ENCODE data around the gene ASF1B. TPM values are rescaled to one million over a fixed set of nuclear protein-coding genes. Genes with fewer than 3 reads are reported as not detected.

ASF1B gene
- total RNA-seq, 1 experiment from 2014 or later, result 78.1 TPM

- no peak for TF ChIP-seq POLR2A (IDR thresholded peaks at IDR 0.05; ENCODE audit: borderline replicate concordance, extremely low read depth, insufficient read depth, insufficient read length)
Measured at GRCh38 chr19:14168259-14168972, 32.0 kb upstream of the ASF1B start (continued).

GRCh38 chr19:14167576-14168138 is 31.3 kb upstream of the ASF1B start:
- no peaks in the 10 kb centered on the region for H3K4me1 ChIP-seq (ENCODE audit: control insufficient read depth in 1 of 2, insufficient read depth in 2 of 2, low read length in 2 of 2)
- POLR2A ChIA-PET, result no interaction called here
- RAD21 ChIA-PET (ENCODE audit: low non-redundant PET in 1 of 2, low total read pairs in 2 of 2, uncharacterized antibody in 2 of 2, unreplicated experiment in 2 of 2), result interaction anchor here in 1 of 2 experiments (0.6 kb wide), 1 partner anchor 300 kb away, joined by 4 read pairs; no protein-coding TSS in a partner anchor

GRCh38 chr19:14166999-14167575 is 30.7 kb upstream of the ASF1B start:
- Histone ChIP-seq H3K9me3 (ENCODE audit: control insufficient read depth in 1 of 2, insufficient read depth in 1 of 2, low read depth in 1 of 2, low read length in 2 of 2) (no peaks in the 10 kb centered on the region), H3K36me3 (ENCODE audit: control insufficient read depth in 1 of 2, insufficient read depth in 2 of 2, low read length in 2 of 2) (peaks cover 15 to 19% of the 10 kb centered on the region in 2 experiments; a peak in 3 of 4 replicates), H3K9ac (ENCODE audit: low read length) (no peak overlapping the region), H2AFZ (ENCODE audit: low read depth, low read length, poor library complexity, severe bottlenecking) (no peak overlapping the region), H3K4me2 (ENCODE audit: low read length) (no peak overlapping the region), H3K4me1 (ENCODE audit: control insufficient read depth in 1 of 2, insufficient read depth in 2 of 2, low read length in 2 of 2) (no peaks in the 10 kb centered on the region), H3K79me2 (ENCODE audit: insufficient read depth, low read length) (no peaks in the 10 kb centered on the region), H3K27ac (ENCODE audit: low read depth, low read length) (no peak overlapping the region), H3K9me2 (ENCODE audit: insufficient read depth) (no peaks in the 10 kb centered on the region), H3K4me3 (replicated peaks in 1 of 2; ENCODE audit: low read depth in 1 of 2, low read length in 2 of 2) (no peak overlapping the region), H4K20me1 (ENCODE audit: insufficient read depth) (no peaks in the 10 kb centered on the region), H3K27me3 (ENCODE audit: insufficient read depth, low read length) (no peaks in the 10 kb centered on the region)
- CTCF ChIA-PET, result no interaction called here
- intact Hi-C loops (cut with micrococcal nuclease), result no loop called here
- no peak for DNase-seq (ENCODE audit: low read depth, low spot score)
- BruUV-seq (replicated peaks), result no TSS peak
- POLR2A ChIA-PET, result no interaction called here
- no peak for ATAC-seq
- RAD21 ChIA-PET (ENCODE audit: low non-redundant PET in 1 of 2, low total read pairs in 2 of 2, uncharacterized antibody in 2 of 2, unreplicated experiment in 2 of 2), result no interaction called here
- no peak for TF ChIP-seq EGR1 (IDR thresholded peaks at IDR 0.05; ENCODE audit: low read depth)
- no peak for TF ChIP-seq CEBPB (IDR thresholded peaks at IDR 0.05; ENCODE audit: low read depth)
- TF ChIP-seq SP1 (IDR thresholded peaks at IDR 0.05; ENCODE audit: low read depth), result no peak
- TF ChIP-seq JUND (IDR thresholded peaks at IDR 0.05), result no peak
- no peak for TF ChIP-seq ZBTB33 (IDR thresholded peaks at IDR 0.05; ENCODE audit: extremely low read depth, insufficient replicate concordance, low read length)
- TF ChIP-seq CTCF (IDR thresholded peaks at IDR 0.05 in 2 of 3, conservative IDR thresholded peaks at IDR 0.05 in 1 of 3; ENCODE audit: borderline replicate concordance in 1 of 3, insufficient read depth in 1 of 3, low read depth in 2 of 3, low read length in 2 of 3), result no peak
- TF ChIP-seq ELF1 (IDR thresholded peaks at IDR 0.05; ENCODE audit: borderline replicate concordance, low read depth), result no peak
- TF ChIP-seq ZNF274 (IDR thresholded peaks at IDR 0.05; ENCODE audit: low read depth, low read length), result no peak

More at GRCh38 chr19:14167576-14168138, 31.3 kb upstream of the ASF1B start:
- Histone ChIP-seq H3K9ac (ENCODE audit: low read length) (no peak overlapping the region), H3K4me3 (replicated peaks in 1 of 2; ENCODE audit: low read depth in 1 of 2, low read length in 2 of 2) (no peak overlapping the region), H3K36me3 (ENCODE audit: control insufficient read depth in 1 of 2, insufficient read depth in 2 of 2, low read length in 2 of 2) (peaks cover 15 to 22% of the 10 kb centered on the region in 2 experiments; a peak in 3 of 4 replicates), H3K4me2 (ENCODE audit: low read length) (no peak overlapping the region), H2AFZ (ENCODE audit: low read depth, low read length, poor library complexity, severe bottlenecking) (no peak overlapping the region), H3K79me2 (ENCODE audit: insufficient read depth, low read length) (no peaks in the 10 kb centered on the region), H3K9me3 (ENCODE audit: control insufficient read depth in 1 of 2, insufficient read depth in 1 of 2, low read depth in 1 of 2, low read length in 2 of 2) (no peaks in the 10 kb centered on the region), H4K20me1 (ENCODE audit: insufficient read depth) (no peaks in the 10 kb centered on the region), H3K27ac (ENCODE audit: low read depth, low read length) (no peak overlapping the region), H3K27me3 (ENCODE audit: insufficient read depth, low read length) (no peaks in the 10 kb centered on the region), H3K9me2 (ENCODE audit: insufficient read depth) (no peaks in the 10 kb centered on the region)
- intact Hi-C loops (cut with micrococcal nuclease), result no loop called here
- DNase-seq (ENCODE audit: low read depth, low spot score), result no peak
- TF ChIP-seq EZH2 (IDR thresholded peaks at IDR 0.05), result no peak
- TF ChIP-seq CEBPB (IDR thresholded peaks at IDR 0.05; ENCODE audit: low read depth), result no peak
- TF ChIP-seq POLR2A (IDR thresholded peaks at IDR 0.05; ENCODE audit: borderline replicate concordance, extremely low read depth, insufficient read depth, insufficient read length), result no peak
- no peak for TF ChIP-seq EGR1 (IDR thresholded peaks at IDR 0.05; ENCODE audit: low read depth)
- no peak for TF ChIP-seq EZH2phosphoT487 (IDR thresholded peaks at IDR 0.05; ENCODE audit: borderline replicate concordance)
- TF ChIP-seq FOSL1 (IDR thresholded peaks at IDR 0.05; ENCODE audit: low read depth), result no peak
- no peak for TF ChIP-seq ELF1 (IDR thresholded peaks at IDR 0.05; ENCODE audit: borderline replicate concordance, low read depth)
- no peak for TF ChIP-seq ZFX (IDR thresholded peaks at IDR 0.05)
- TF ChIP-seq YY1 (IDR thresholded peaks at IDR 0.05; ENCODE audit: extremely low read depth, insufficient replicate concordance, low read depth, low read length), result no peak
- no peak for TF ChIP-seq SIN3A (IDR thresholded peaks at IDR 0.05; ENCODE audit: low read depth)
- no TSS peak for BruUV-seq (replicated peaks)
- ATAC-seq, result no peak
- CTCF ChIA-PET, result no interaction called here

All from HCT116 (cell line).